Neural progenitor cell (in vitro differentiated cells): ENCODE results near the gene CYTL1.

Experiments used
- EZH2 ChIP-seq: fragments of 200-600 bp; sonication (generic); IDR thresholded peaks from 2 replicates; pipeline ENCODE4 v1.6.1; 2017; ENCODE audit warnings: antibody characterized with exemption, mild to moderate bottlenecking, moderate library complexity
- TF ChIP-seq, protein P1 (sequence below): fragments of 200-600 bp; sonication (generic); IDR thresholded peaks from 2 replicates; pipeline ENCODE4 v1.5.1; 2017; ENCODE audit warnings: antibody characterized with exemption, mild to moderate bottlenecking

DNA sequence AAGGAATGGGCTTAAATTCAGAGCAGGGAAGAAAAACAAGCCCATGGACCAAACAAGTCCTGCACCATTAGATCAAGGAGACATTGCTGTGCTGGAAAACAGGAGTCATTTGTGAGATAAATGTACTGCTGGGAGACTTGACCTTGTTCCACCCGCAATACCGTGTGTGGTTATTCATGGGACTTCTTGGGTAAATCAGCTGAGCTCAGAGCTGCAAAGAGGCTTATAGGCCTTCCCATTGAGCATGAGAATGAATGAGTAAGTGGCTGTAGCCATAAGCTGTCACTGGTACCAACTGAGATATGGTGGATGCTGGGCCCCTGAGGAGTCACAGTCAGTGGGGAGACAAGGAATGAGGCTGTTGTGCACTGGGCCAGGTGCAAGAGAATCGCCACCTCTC lies 2.3 kb upstream of the CYTL1 start:
- TF ChIP-seq, protein P1, sequence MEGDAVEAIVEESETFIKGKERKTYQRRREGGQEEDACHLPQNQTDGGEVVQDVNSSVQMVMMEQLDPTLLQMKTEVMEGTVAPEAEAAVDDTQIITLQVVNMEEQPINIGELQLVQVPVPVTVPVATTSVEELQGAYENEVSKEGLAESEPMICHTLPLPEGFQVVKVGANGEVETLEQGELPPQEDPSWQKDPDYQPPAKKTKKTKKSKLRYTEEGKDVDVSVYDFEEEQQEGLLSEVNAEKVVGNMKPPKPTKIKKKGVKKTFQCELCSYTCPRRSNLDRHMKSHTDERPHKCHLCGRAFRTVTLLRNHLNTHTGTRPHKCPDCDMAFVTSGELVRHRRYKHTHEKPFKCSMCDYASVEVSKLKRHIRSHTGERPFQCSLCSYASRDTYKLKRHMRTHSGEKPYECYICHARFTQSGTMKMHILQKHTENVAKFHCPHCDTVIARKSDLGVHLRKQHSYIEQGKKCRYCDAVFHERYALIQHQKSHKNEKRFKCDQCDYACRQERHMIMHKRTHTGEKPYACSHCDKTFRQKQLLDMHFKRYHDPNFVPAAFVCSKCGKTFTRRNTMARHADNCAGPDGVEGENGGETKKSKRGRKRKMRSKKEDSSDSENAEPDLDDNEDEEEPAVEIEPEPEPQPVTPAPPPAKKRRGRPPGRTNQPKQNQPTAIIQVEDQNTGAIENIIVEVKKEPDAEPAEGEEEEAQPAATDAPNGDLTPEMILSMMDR, result no peak
- TF ChIP-seq EZH2, result no peak
